Common myeloid progenitor, CD34-positive (primary cell): Measurements from ENCODE around the gene NALCN.
A peak's percentile ranks its signal among the peaks of the same experiment; 100 is the strongest.

Experiments used
- CTCF ChIA-PET: fragments of 350-600 bp; sonication (Branson Sonifier 250); formaldehyde crosslinking; loops from one replicate; lab custom pipeline; 2021; ENCODE audit warnings: antibody characterized with exemption; lab: Charles Lee
- POLR2A ChIA-PET: fragments of 350-600 bp; sonication (Branson Sonifier 250); formaldehyde crosslinking; loops from one replicate; lab custom pipeline; 2021; ENCODE audit warnings: antibody characterized with exemption; lab: Charles Lee
- DNase-seq, 3 donors: peaks; one replicate each; pipeline versions ENCODE4 v3.0.0 to v3.0.0-alpha.2; 2013
- H3K27ac ChIP-seq, 2 experiments: 1 replicate in 1 of 2; 2 replicates in 1 of 2; pipeline ENCODE4 v1.7.0; 2013; ENCODE audit warnings: inconsistent platforms in 2 of 2, low read length in 2 of 2, mild to moderate bottlenecking in 2 of 2, low read depth in 1 of 2, moderate library complexity in 1 of 2; ENCODE audit not compliant: severe bottlenecking in 2 of 2, insufficient read depth in 1 of 2, poor library complexity in 1 of 2
- H3K27me3 ChIP-seq, 5 experiments: replicated peaks in 2 of 5; 1 replicate in 3 of 5; 2 replicates in 2 of 5; pipeline versions ENCODE4 v1.6.1 to v1.7.0; 2013; ENCODE audit warnings: low read length in 4 of 5, mild to moderate bottlenecking in 2 of 5, moderate library complexity in 2 of 5, inconsistent platforms in 1 of 5; ENCODE audit not compliant: insufficient read depth in 5 of 5, control insufficient read depth in 4 of 5
- H3K36me3 ChIP-seq, 4 experiments: 1 replicate in 2 of 4; 2 replicates in 2 of 4; pipeline versions ENCODE4 v1.6.1 to v1.7.0; 2013; ENCODE audit warnings: low read length in 3 of 4, control low read depth in 1 of 4, mild to moderate bottlenecking in 1 of 4; ENCODE audit not compliant: control insufficient read depth in 4 of 4, insufficient read depth in 4 of 4
- H3K4me1 ChIP-seq, 4 experiments: 1 replicate in 3 of 4; 2 replicates in 1 of 4; pipeline versions ENCODE4 v1.6.1 to v1.7.1; 2013; ENCODE audit warnings: low read length in 3 of 4, mild to moderate bottlenecking in 3 of 4, control low read depth in 1 of 4, inconsistent platforms in 1 of 4, moderate library complexity in 1 of 4; ENCODE audit not compliant: control insufficient read depth in 4 of 4, insufficient read depth in 4 of 4; ENCODE audit errors: control extremely low read depth in 1 of 4
- H3K4me3 ChIP-seq, 7 experiments: 1 replicate in 4 of 7; 2 replicates in 3 of 7; pipeline versions ENCODE4 v1.5.1 to v1.7.0; 2013; ENCODE audit warnings: mild to moderate bottlenecking in 7 of 7, low read length in 6 of 7, moderate library complexity in 6 of 7, inconsistent platforms in 2 of 7, low read depth in 2 of 7, control low read depth in 1 of 7; ENCODE audit not compliant: insufficient read depth in 4 of 7, control insufficient read depth in 1 of 7; ENCODE audit errors: extremely low read depth in 1 of 7
- H3K9me3 ChIP-seq, 5 experiments: 1 replicate in 4 of 5; 2 replicates in 1 of 5; pipeline versions ENCODE4 v1.6.1 to v1.7.1; 2013; ENCODE audit warnings: low read length in 4 of 5, mild to moderate bottlenecking in 2 of 5, inconsistent platforms in 1 of 5, low read depth in 1 of 5, moderate library complexity in 1 of 5; ENCODE audit not compliant: control insufficient read depth in 4 of 5, insufficient read depth in 2 of 5; ENCODE audit errors: control extremely low read depth in 1 of 5
- WGBS: methylation state at CpG from one replicate; pipeline ENCODE4 v1.1.5; 2013; ENCODE audit not compliant: insufficient coverage; 5-methylcytosine and 5-hydroxymethylcytosine counted together

NALCN gene

GRCh38 chr13:101417043-101417406 lies 717 bp upstream of the NALCN start:
- CTCF ChIA-PET, result no interaction called here
- H3K4me3 ChIP-seq, result no peak overlapping the region
- POLR2A ChIA-PET, result no interaction called here
- peaks cover 0 to 4% (median 1%) of the 10 kb centered on the region in 4 experiments for H3K4me1 ChIP-seq
- peaks cover 9 to 58% (median 24%) of the 10 kb centered on the region in 5 experiments for H3K27me3 ChIP-seq
- H3K9me3 ChIP-seq, result no peaks in the 10 kb centered on the region
- no peak for DNase-seq
- WGBS, result 80% methylated on average over 1 of the region's 3 CpGs
- no peaks in the 10 kb centered on the region for H3K36me3 ChIP-seq
- H3K27ac ChIP-seq, result no peak overlapping the region

GRCh38 chr13:101415358-101416174 lies 742 bp downstream of the NALCN start:
- ChIA-PET CTCF (no interaction called here), POLR2A (no interaction called here)
- H3K27ac ChIP-seq, result no peak overlapping the region
- no peak for DNase-seq
- WGBS, result 17% methylated on average over 17 of the region's 43 CpGs
- no peaks in the 10 kb centered on the region for H3K36me3 ChIP-seq
- peaks cover 9 to 57% (median 24%) of the 10 kb centered on the region in 5 experiments for H3K27me3 ChIP-seq
- peaks cover 0 to 4% (median 1%) of the 10 kb centered on the region in 4 experiments for H3K4me1 ChIP-seq
- peak overlapping the region in 2 of 7 experiments; percentile 19 to 43 for H3K4me3 ChIP-seq
- H3K9me3 ChIP-seq, result no peaks in the 10 kb centered on the region

GRCh38 chr13:101412076-101412475 lies 4.2 kb downstream of the NALCN start:
- ChIA-PET CTCF (no interaction called here), POLR2A (no interaction called here)
- DNase-seq, result no peak
- H3K36me3 ChIP-seq, result no peaks in the 10 kb centered on the region
- peaks cover 8 to 44% (median 19%) of the 10 kb centered on the region in 5 experiments for H3K27me3 ChIP-seq
- no peak overlapping the region for H3K27ac ChIP-seq
- H3K4me3 ChIP-seq, result no peak overlapping the region
- peaks cover 0 to 4% (median 1%) of the 10 kb centered on the region in 4 experiments for H3K4me1 ChIP-seq
- 100% methylated on average over 1 of the region's 1 CpG for WGBS
- no peaks in the 10 kb centered on the region for H3K9me3 ChIP-seq

- WGBS, result 67% methylated on average over 1 of the region's 6 CpGs
- Histone ChIP-seq H3K4me3 (no peak overlapping the region), H3K27me3 (peaks cover 0 to 19% (median 9%) of the 10 kb centered on the region in 5 experiments), H3K4me1 (no peaks in the 10 kb centered on the region), H3K36me3 (no peaks in the 10 kb centered on the region), H3K27ac (no peak overlapping the region), H3K9me3 (no peaks in the 10 kb centered on the region)
- no peak for DNase-seq
- POLR2A ChIA-PET, result no interaction called here
- CTCF ChIA-PET, result no interaction called here
These were observed 7.2 kb downstream of the NALCN start for GRCh38 chr13:101408992-101409656.

DNA sequence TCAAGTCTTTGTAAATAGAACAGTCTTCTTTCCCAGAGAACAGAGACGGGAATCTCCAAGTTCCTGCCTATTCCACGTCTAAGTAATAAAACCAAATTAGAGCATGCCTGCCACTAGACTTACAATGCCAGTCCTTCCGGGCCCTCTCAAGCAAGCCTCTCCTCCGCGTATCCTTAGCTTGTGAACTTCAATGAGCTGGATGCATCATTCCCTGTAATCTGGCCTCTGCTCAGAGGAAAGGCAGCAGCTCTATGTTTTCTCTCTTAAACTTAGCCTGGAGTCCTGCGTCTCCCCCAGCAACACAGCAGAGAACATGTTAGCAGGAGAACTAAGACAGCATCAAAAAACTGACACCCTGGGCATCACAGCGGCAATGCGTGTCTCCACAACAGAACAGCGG lies 8.2 kb downstream of the NALCN start:
- POLR2A ChIA-PET, result no interaction called here

DNA sequence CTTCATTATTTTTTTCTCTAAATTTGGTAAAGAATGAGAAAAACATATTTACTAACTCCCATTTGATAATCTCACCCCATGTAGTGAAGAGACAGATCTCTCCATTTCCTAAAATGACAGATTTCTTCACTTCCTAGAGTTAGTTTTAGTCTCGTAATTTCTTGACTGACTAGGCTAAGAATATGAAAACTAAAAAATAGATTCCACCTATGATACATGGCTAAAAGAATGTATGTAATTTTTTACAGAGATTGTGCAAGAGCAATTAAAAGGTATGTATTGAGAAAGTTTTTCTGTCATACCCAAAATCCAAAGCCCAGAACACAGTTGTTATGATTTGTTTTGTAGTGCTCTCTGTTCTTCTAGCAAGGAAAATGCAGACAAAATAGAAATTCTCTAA lies 9.5 kb downstream of the NALCN start:
- H3K36me3 ChIP-seq, result no peaks in the 10 kb centered on the region
- no CpG with 5 or more reads among the region's 1 CpG for WGBS
- DNase-seq, result no peak
- no peaks in the 10 kb centered on the region for H3K4me1 ChIP-seq
- no peak overlapping the region for H3K4me3 ChIP-seq
- CTCF ChIA-PET, result no interaction called here
- peaks cover 0 to 6% (median 0%) of the 10 kb centered on the region in 5 experiments for H3K27me3 ChIP-seq
- POLR2A ChIA-PET, result no interaction called here
- H3K27ac ChIP-seq, result no peak overlapping the region
- no peaks in the 10 kb centered on the region for H3K9me3 ChIP-seq

More for the DNA sequence above, 8.2 kb downstream of the NALCN start:
- Histone ChIP-seq H3K36me3 (no peaks in the 10 kb centered on the region), H3K27me3 (peaks cover 0 to 14% (median 5%) of the 10 kb centered on the region in 5 experiments), H3K27ac (no peak overlapping the region), H3K4me1 (no peaks in the 10 kb centered on the region), H3K9me3 (no peaks in the 10 kb centered on the region), H3K4me3 (no peak overlapping the region)
- CTCF ChIA-PET, result no interaction called here
- WGBS, result 81% methylated on average over 6 of the region's 9 CpGs
- no peak for DNase-seq

DNA sequence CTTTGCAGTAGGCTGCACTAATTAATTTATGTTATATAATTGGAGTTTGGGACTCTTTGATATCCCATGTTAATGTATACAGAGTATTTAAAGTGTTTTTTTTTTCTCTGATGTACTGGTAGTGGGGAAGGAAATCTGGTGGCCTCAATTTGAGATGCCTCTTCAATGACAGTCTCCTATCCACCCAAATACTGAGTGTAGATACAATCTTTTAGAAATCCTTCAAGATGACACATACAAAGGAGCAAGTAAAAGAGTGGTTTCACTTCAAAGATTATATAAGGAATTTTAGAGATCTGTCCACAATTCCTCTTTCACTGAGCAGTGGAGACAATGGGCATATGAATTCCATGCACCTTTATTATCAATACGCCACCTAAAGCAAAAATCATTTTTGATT lies 15.1 kb downstream of the NALCN start:
- Histone ChIP-seq H3K36me3 (no peaks in the 10 kb centered on the region), H3K4me3 (no peak overlapping the region), H3K27ac (no peak overlapping the region), H3K9me3 (no peaks in the 10 kb centered on the region), H3K4me1 (no peaks in the 10 kb centered on the region), H3K27me3 (no peaks in the 10 kb centered on the region)
- CTCF ChIA-PET, result no interaction called here
- POLR2A ChIA-PET, result no interaction called here
- WGBS, result no CpG with 5 or more reads among the region's 1 CpG
- DNase-seq, result no peak
